Ammon's horn (tissue), 1 donor: ENCODE results near the gene DCXR.

ENCODE experiments used
- DNase-seq: peaks from one replicate; pipeline ENCODE4 v3.0.0-alpha.2; 2016; ENCODE audit warnings: low spot score

The DCXR gene

DNA sequence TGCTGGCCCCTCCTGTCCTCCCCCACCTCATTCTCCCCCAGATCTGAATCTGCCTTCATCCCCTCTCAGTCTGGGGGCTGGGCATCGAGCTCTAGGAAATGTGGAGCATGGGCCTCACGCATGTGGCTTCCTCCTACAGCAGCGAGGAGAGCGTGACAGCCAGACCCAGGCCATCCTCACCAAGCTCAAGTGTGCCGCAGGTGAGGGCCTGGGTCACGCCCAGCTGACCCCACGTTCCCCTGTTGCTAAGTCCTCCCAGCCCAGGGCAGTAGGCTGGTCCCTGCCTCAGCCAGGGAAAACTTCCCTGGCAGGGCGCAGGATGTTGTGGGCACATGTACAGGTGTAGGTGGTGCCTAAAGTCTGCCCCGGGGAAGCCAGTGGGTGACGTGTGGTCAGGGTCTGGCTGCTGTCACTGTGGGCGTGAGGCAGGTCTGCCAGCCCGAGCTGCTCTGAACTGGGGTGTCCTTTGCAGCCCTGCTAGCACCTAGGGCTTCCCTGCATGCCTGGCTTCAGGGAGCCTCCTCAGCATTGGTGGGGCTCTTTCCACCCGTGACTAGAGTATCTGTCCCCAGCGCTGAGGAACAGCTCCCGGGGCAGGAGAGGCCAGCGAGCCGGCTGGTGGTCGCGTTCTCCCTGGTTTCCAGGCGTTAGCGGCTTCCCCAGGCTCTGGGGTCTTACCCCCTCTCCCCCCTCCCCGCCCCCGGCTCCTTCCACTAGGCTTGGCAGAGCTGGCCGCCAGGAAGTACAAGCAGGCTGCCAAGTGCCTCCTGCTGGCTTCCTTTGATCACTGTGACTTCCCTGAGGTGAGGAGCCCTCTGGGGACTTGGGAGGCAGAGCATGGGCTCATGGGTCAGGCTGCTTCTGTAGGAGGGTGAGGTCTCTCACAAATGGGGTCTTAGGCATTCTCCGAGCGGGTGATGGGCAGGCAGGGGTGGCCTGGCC, 17.8 kb upstream of the DCXR start:
- DNase-seq = no peak

- no peak for DNase-seq
Measured at GRCh38 chr17:82054351-82055022, 17.0 kb upstream of the DCXR start.

- DNase-seq = no peak
Measured at GRCh38 chr17:82053556-82054263, 16.2 kb upstream of the DCXR start.

DNA sequence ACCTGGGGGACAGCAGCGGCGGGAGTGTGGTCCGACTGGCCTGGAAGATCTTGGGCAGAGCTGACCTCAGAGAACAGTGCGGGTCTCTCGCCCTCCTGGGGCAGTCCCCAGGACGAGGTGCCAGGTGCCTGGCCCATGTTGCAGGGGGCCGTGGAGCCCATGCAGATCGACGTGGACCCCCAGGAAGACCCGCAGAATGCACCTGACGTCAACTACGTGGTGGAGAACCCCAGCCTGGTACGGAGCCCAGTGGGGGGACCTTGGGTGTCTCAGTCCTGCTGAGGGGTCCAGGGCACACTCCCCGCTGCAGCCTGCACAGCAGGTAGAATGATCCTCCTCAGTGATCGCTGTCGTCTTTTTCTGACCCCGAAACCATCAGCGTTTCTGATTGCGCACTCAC, 15.6 kb upstream of the DCXR start:
- DNase-seq = no peak

DNA sequence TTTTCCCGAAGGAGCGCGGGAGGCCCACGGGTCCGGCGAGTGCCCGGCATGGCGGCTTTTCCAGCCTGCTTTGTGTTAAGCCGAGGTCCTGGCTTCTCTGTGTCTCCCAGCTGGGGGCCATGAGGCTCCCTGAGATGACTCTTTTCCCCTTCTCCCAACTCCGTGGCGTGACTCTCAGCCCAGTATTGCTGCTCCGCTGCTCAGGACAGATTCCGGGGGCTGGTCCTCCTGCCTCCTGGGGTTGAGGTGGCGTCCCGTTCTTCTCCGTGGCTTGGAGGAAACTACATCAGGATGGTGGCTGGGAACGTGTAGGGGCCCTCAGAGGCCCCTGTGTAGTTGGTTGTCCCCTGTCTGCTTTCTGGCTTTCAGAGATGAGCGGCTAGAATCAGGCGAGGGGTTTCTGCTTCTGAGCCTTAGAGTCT, 15.2 kb upstream of the DCXR start:
- DNase-seq = no peak

DNA sequence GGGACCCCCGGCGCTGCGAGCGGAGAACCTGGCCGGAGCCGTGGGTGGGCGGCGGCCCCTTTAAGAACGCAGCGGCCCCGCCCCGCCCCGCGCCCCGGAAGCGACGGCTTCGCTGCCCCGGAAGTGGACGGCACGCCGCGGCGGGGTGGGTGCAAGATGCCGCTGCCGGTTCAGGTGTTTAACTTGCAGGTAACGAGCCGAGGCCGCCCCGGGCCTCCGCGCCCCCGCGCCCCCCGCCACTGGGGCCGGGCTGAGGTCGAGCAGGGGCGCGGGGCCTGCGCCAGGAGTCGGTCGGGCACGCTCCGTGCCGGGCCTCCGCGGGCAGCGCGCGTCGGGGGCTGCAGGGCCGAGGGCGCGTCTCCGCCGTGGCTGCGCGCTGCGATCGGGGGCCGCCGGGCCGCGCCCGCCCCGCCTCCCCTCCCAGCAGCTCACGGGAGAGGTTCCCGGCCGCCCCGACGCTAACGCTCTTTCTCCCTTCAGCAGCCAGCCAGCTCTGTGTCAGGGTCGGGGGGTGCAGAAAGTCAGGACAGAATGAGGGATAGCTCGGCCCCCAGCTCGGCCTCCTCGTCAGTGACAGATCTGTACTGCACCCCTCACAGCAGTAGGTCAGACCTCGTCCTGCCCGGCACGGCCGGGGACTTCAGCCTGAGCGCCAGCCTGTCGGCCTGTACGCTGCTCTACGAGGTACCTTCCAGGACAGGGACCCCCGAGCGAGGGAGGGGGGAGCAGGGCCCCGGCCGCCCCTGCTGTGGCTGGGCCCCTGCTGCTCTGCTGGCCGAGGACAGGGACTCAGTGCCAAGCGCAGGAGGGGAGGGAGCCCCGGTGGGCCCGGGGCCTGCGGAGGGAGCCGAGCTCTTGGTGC, 14.5 kb upstream of the DCXR start, which contains the start of the genes GPS1 and RFNG:
TSS of gene GPS1 (plus strand) at position 123 of the 862 bp plus-strand sequence. CDS start at position 157, 34 bp downstream.
TSS of gene RFNG (minus strand) at position 36 of the 862 bp plus-strand sequence. CDS start 45 bp downstream, outside the sequence.
- DNase-seq = peak; percentile 73

DNA sequence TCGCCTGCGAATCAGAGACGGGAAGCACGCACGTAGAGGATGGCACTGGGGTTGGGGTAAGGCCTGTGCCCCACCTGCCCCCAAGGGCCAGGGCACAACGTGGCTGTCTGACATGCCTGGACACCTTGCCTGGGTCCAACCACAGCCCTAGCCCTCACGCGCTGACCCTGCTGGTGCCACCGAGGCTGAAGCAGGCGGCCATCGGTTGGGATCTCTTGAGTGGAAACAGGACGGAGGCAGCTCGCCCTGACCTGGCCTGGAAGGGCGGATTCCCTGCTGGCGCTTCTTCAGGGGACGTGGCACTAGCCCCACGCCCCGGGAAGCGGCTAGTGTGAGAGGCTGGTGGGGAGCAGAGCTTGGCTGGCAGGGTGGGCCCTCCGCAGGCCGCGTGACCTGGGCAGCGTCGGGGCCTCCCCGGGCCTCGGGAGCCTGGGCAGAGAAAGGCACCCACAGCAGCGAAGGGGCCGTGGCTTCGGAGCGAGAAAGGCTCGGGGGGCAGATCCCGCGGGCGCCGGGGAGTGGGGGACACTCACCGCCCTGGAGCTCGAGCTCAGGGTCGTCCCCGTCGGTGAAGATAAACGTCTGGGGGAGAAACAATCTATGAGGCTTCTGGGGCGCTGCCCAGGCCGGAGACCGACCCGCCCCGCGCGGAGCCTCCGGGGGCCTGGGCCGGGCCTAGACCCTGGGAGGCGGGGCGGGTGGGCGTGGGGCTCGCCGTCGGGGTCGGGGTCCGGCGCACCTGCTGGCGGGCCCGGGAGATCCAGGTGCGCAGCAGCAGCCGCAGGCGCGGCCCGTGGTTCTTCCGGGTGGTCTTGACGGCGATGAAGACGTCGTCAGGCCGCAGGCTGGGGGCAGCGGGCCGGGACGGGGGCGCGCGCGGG, 13.5 kb upstream of the DCXR start:
- no peak for DNase-seq

GRCh38 chr17:82050152-82050760, 12.8 kb upstream of the DCXR start:
- DNase-seq = no peak

GRCh38 chr17:82049521-82049971, 12.0 kb upstream of the DCXR start:
- DNase-seq = no peak

- DNase-seq = no peak
Measured at GRCh38 chr17:82049106-82049505, 11.6 kb upstream of the DCXR start.

- DNase-seq = no peak
Measured at GRCh38 chr17:82048571-82048971, 11.1 kb upstream of the DCXR start.

DNA sequence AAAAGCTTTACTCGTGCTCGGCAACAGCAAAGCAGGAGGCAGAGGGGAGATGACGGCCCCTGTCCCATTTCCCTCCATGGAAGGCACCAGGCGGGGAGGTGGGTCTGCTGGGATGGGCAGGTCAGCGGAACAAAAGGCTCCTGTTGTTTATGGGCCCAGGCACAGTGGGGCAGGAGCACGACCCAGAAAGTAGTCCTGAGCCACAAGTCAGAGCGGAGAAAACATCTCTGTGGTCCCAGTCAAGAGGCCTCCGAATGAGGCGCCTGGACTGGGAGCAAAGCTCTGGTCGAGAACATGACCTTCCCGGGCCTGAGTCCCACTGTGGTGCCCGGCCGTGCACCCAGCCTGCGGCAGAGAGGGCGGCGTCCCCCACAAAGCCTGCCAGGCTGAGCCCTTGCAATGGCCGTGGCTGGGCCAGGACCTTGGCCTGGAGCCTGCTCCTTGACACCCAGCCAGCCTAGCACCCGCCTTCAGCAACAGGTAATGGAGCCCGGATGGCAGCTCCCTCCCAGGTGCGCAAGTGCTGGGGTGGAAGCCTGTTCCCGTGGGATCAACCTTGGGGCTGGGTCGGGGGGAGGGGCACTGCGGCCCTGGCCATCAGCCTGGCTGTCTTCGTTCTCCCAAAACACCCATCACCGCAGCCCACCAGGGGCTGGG, 10.5 kb upstream of the DCXR start:
- no peak for DNase-seq

DNA sequence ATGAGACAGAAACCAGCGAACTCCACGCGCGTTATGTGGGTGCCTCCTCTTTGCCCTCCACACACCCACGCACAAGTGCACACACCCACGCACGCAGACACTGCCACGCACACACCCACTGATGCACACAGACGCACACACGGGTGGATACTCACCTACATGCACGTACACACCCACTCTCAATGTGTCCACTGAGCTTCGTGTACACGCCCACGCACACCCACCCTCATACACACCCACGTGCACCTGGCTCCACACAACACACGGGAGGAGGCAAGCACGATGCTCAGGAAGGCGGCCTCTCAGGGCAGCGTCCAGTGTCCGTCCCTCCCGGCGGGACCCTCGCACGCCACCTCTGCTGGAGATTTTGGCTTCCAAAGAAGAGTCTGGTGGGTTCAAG, 9.9 kb upstream of the DCXR start:
- no peak for DNase-seq

- no peak for DNase-seq
Measured at GRCh38 chr17:82046903-82047302, 9.4 kb upstream of the DCXR start.

DNA sequence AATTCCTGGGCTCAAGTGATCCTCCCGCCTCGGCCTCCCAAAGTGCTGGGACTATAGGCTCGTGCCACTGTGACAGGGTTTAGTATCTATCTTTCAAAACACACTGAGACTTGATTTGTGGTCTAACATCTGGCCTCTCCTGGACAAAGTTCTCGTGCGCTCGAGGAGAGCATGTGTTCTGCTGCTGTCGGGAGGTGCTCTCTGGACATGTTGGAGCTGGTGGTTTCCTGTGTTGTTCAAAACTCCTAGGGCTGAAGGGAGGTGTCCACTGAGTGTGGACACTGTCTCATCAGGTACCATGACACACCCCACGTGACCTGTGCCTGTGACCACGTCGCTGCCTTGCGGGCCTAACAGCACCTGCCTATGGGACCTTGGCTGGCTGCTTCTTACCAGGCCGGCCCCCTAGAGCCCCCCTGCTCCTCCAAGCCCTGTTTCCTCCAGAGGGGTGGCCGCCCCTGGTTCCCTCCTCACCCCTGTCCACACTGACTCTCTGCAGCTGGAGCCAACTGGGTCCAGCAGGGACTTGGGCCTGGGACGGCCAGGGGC, 8.5 kb upstream of the DCXR start:
- no peak for DNase-seq

DNA sequence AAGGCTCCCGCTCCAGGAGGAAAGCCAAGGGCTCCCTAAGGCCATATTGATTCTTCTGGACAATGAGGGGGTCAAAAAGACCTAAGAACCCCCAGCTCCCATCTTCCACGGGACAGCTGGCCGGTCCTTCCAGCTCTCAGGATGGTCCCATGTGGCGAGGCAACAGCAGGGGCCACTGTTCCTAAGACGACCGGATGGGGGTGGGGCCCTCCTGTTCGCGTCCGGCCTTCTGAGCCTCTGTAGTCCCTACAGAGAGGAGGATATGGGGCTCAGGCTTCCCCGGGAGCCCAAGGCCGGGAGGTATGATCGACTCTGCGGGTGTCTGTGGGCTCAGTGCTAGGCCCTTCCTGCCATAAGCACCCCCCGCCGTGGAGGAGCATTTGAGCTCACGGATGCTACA, 6.0 kb upstream of the DCXR start:
- no peak for DNase-seq

DNA sequence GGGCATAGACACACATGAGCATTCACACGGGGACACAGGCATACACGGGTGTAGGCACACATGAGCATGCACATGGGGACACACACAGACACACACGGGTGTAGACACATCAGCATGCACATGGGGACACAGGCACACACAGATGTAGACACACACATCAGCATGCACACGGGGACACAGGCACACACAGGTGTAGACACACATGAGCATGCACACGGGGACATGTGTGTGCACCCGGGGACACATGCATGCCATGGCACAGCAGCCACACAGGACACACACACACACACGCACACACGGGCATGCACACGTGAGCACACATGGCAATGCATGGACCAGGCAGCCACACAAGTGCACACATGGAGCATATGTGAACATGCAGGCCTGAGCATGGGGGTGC, 5.2 kb upstream of the DCXR start:
- DNase-seq = no peak

DNA sequence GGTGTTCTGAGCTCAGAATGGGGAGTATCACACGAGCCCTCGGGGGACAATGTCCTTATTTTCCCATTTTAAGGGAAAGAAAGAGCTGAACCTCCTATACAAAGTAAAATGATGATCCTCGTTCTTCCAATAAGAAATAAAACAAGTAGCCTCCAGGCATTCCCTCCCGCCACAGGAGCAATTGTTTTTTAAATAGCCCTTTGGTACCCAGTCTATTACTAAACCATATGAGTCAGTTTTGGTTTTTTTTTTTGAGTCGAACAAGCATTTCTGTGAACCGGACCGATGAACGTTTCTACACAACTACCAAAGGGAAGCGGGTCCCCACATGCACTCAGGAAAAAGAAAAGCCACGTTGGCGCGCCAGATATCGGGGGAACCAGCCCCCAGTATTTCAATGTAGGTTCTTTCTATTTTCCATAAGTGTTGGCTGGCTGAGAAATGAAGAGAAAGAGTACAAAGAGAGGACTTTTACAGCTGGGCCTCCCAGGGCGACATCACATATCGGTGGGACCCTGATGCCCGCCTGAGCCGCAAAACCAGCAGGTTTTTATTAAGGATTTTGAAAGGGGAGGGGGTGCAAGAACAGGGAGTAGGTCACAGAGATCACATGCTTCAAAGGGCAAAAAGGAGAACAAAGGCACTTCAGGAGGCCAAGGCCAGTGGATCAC, 3.8 kb upstream of the DCXR start:
- no peak for DNase-seq
